Stimulated activated CD4-positive, alpha-beta T cell treated with anti-CD3 and anti-CD28 coated beads, Interleukin-15, amount 100 ng/mL, for 24 hours (primary cell): ENCODE data around the gene SH3BP4.

ENCODE experiments used
- DNase-seq: peaks from one replicate; pipeline ENCODE4 v3.0.0-alpha.2; 2020

SH3BP4 gene

GRCh38 chr2:234951664-234952269, at the start of gene SH3BP4:
Gene SH3BP4, plus strand, starts transcription at chr2:234952017. Its CDS starts 82,986 bp downstream, at chr2:235035003.
- peak; percentile 71 for DNase-seq

GRCh38 chr2:234904785-234905184, 47.0 kb upstream of the SH3BP4 start:
- no peak for DNase-seq

- DNase-seq = no peak
Measured at GRCh38 chr2:234905547-234906265, 46.1 kb upstream of the SH3BP4 start.

- no peak for DNase-seq
Measured at GRCh38 chr2:234910186-234910679, 41.6 kb upstream of the SH3BP4 start.

- DNase-seq = no peak
Measured at GRCh38 chr2:234911271-234911670, 40.5 kb upstream of the SH3BP4 start.

GRCh38 chr2:234912437-234912836, 39.4 kb upstream of the SH3BP4 start:
- no peak for DNase-seq

GRCh38 chr2:234913208-234913626, 38.6 kb upstream of the SH3BP4 start:
- no peak for DNase-seq

- no peak for DNase-seq
Measured at GRCh38 chr2:234914371-234915154, 37.3 kb upstream of the SH3BP4 start.

GRCh38 chr2:234916674-234917073, 35.1 kb upstream of the SH3BP4 start:
- DNase-seq = no peak

- DNase-seq = no peak
Measured at GRCh38 chr2:234917211-234917975, 34.4 kb upstream of the SH3BP4 start.

GRCh38 chr2:234919711-234920110, 32.1 kb upstream of the SH3BP4 start:
- no peak for DNase-seq

GRCh38 chr2:234920836-234921235, 31.0 kb upstream of the SH3BP4 start:
- no peak for DNase-seq

GRCh38 chr2:234929002-234929401, 22.8 kb upstream of the SH3BP4 start:
- DNase-seq = no peak

GRCh38 chr2:234930397-234930796, 21.4 kb upstream of the SH3BP4 start:
- DNase-seq = no peak

- DNase-seq = no peak
Measured at GRCh38 chr2:234931371-234931770, 20.4 kb upstream of the SH3BP4 start.

- no peak for DNase-seq
Measured at GRCh38 chr2:234932591-234933168, 19.1 kb upstream of the SH3BP4 start.

GRCh38 chr2:234935311-234935710, 16.5 kb upstream of the SH3BP4 start:
- DNase-seq = no peak

GRCh38 chr2:234939576-234939975, 12.2 kb upstream of the SH3BP4 start:
- DNase-seq = no peak

- no peak for DNase-seq
Measured at GRCh38 chr2:234939996-234940395, 11.8 kb upstream of the SH3BP4 start.

GRCh38 chr2:234940527-234940926, 11.3 kb upstream of the SH3BP4 start:
- no peak for DNase-seq

- DNase-seq = no peak
Measured at GRCh38 chr2:234945339-234945873, 6.4 kb upstream of the SH3BP4 start.

GRCh38 chr2:234947556-234947955, 4.3 kb upstream of the SH3BP4 start:
- no peak for DNase-seq
